Stomach (tissue), 4 donors: Measurements from ENCODE around the gene PKP1.

Source experiments
- CTCF ChIP-seq, 7 experiments: fragments of 450-650 bp in 4 of 7; fragments of 200-600 bp in 3 of 7; sonication (generic) in 3 of 7; IDR thresholded peaks; one replicate each; pipeline ENCODE4 v1.5.1; 2016 to 2019; ENCODE audit warnings: antibody characterized with exemption in 7 of 7, control low read depth in 2 of 7, mild to moderate bottlenecking in 1 of 7
- EP300 ChIP-seq: sonication (generic); formaldehyde crosslinking; IDR thresholded peaks from one replicate; pipeline ENCODE4 v1.6.1; 2017; ENCODE audit warnings: antibody characterized with exemption
- POLR2A ChIP-seq, 4 donors: fragments of 450-650 bp; IDR thresholded peaks; one replicate each; pipeline ENCODE4 v1.6.1; 2016; ENCODE audit warnings: antibody characterized with exemption in 4 of 4, control low read depth in 2 of 4, mild to moderate bottlenecking in 1 of 4, moderate library complexity in 1 of 4
- POLR2AphosphoS5 ChIP-seq, 3 donors: sonication (generic); formaldehyde crosslinking; IDR thresholded peaks; one replicate each; pipeline ENCODE4 v1.6.1; 2016; ENCODE audit warnings: antibody characterized with exemption in 3 of 3

- no peak for TF ChIP-seq CTCF (IDR thresholded peaks at IDR 0.05)
- no peak for TF ChIP-seq POLR2A (IDR thresholded peaks at IDR 0.05)
- no peak for TF ChIP-seq EP300
- TF ChIP-seq POLR2AphosphoS5 (IDR thresholded peaks at IDR 0.05) = no peak
Measured at GRCh38 chr1:201360486-201360885, 77.2 kb downstream of the PKP1 start.
